GM20431 (cell line): ENCODE measurements around the gene ARID5B.

Experiments used
- in situ Hi-C: fragments of 300-500 bp; cut with MseI, MboI; formaldehyde crosslinking; loops from one replicate; pipeline ENCODE4 v1.15.0; 2020; ENCODE audit warnings: low sequenced_read_pairs; ENCODE audit not compliant: unreplicated experiment

Gene ARID5B

GRCh38 chr10:61978965-61979364 is 77.5 kb downstream of the ARID5B start:
- in situ Hi-C loops = no loop called here

- in situ Hi-C loops = no loop called here
These were observed 80.0 kb downstream of the ARID5B start for GRCh38 chr10:61981460-61981859.

DNA sequence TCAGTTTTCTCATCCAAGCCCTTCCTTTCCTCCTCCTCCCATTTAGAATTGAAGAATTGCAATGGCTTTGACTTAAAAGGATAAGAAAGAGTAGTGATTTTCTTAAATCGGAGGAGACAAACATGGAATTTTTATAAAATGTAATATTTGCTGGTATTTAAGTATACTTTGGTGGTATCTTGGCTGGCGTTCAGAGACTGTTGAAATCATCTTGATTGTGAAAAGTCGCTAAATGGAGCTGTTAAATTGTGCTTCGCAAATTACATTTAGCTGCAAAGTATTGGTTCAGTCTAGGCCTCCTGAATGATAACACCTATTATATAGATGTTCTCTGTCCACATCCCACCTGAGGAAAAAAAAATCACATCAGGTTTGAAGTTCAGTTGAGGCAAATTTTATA is 81.8 kb downstream of the ARID5B start:
- in situ Hi-C loops = no loop called here

- in situ Hi-C loops = no loop called here
These were observed 83.4 kb downstream of the ARID5B start for GRCh38 chr10:61984803-61985418.

DNA sequence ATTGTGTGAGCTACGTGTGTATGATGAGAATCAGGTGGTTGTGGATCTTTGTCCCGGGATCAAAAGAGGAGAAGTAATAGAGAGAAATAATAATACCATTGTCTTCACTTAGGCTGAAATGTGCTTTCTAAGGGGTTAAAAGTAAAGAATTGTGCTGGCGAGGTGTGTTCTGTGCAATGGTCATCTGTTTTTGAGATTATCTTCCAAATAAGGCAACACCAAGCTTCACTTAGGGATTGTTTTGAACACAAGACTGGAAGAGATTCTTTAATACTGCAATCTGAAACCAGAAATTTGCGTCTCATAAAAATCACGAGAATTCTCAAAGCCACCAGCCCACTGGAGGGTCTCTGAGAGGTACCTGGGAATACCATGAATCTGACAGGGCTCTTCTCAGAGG is 84.2 kb downstream of the ARID5B start:
- in situ Hi-C loops = no loop called here

- in situ Hi-C loops = no loop called here
These were observed 84.9 kb downstream of the ARID5B start for GRCh38 chr10:61986382-61986781.

- in situ Hi-C loops = no loop called here
These were observed 85.4 kb downstream of the ARID5B start for GRCh38 chr10:61986788-61987492.

- in situ Hi-C loops = no loop called here
These were observed 86.0 kb downstream of the ARID5B start for GRCh38 chr10:61987537-61987936.

GRCh38 chr10:61987951-61988379 is 86.5 kb downstream of the ARID5B start:
- in situ Hi-C loops = no loop called here

DNA sequence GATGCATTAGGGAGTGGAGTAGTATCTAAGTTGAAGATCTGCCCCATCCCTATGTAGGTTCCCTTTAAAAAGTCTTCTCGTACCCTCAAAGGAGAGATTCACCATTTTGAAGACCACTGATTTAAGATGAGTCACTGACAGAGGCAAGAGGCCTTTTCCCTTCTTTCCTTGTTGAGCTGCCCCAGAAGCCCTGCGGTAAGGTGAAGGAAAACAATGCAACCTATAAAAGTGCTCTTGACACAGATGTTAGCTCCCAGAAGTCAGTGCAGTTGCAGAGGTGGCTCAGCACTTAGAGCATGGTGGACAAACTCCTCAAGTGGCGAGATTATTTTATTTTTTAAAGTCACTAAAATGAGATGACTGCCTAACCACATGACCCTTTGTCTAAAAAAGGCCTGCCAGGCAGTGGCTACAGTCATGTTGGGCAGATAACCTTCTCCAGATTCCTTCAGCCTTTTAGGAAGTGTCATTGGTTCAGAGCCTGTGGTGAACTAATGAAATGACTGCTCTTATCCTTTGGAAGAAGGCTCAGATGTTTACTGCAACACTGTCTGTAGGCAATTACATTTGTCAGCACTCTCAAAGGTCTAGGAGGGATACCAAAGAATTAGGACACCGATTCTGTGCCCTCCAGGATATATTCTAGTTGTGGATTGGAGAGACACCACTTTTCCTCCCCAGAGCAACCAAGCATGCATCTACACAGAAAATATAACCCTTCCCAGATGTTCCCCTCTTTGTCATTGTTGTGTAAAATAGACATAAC is 88.7 kb downstream of the ARID5B start:
- in situ Hi-C loops = no loop called here

DNA sequence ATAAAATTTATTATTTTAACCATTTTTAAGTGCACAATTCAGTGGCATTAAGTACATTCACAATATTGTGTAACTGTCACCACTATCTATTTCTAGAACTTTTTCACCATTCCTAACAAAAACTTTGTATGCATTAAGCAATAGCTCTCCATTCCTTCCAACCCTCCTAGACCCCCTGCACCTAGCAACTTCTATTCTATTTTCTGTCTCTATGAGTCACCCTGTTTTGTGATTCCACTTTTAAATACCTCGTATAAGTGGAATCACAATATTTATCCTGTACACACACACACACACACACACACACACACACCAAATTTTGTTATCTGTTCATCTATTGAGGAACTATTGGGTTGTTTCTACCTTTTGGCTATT is 89.2 kb downstream of the ARID5B start:
- in situ Hi-C loops = no loop called here

DNA sequence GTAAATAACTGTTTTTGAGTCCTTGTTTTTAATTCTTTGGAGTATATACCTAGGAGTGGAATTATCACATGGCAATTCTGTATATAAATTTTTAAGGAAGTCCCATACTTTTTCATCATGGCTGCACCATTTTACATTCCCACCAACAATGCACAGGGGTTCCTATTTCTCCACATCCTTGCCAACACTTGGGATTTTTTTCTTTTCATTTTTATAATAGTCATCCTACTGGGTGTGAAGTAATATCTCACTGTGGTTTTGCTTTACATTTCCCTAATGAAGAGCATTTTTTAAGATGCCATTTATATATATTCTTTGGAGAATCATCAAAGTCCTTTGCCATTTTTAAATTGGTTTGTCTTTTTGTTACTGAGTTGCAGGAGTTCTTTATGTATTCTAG is 89.7 kb downstream of the ARID5B start:
- in situ Hi-C loops = no loop called here

DNA sequence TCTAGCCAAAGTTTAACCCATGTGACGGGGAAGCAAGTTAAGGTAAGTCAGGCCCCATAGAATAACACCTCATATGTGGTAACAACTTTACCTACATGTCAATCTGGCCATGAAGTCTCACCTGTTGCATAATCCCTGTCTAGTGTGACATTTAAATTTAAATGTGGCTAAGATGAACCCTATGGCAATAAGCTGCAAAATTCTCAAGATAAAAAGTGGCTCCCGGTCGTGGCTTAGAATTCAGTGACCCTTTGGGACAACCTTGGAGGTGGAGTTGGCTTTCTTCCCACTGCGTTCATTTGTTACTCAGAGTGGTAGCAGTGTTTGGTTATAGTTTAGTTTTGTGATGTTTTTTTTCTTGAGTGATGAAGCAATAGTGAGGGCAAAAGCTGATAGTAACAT is 90.6 kb downstream of the ARID5B start:
- in situ Hi-C loops = no loop called here

DNA sequence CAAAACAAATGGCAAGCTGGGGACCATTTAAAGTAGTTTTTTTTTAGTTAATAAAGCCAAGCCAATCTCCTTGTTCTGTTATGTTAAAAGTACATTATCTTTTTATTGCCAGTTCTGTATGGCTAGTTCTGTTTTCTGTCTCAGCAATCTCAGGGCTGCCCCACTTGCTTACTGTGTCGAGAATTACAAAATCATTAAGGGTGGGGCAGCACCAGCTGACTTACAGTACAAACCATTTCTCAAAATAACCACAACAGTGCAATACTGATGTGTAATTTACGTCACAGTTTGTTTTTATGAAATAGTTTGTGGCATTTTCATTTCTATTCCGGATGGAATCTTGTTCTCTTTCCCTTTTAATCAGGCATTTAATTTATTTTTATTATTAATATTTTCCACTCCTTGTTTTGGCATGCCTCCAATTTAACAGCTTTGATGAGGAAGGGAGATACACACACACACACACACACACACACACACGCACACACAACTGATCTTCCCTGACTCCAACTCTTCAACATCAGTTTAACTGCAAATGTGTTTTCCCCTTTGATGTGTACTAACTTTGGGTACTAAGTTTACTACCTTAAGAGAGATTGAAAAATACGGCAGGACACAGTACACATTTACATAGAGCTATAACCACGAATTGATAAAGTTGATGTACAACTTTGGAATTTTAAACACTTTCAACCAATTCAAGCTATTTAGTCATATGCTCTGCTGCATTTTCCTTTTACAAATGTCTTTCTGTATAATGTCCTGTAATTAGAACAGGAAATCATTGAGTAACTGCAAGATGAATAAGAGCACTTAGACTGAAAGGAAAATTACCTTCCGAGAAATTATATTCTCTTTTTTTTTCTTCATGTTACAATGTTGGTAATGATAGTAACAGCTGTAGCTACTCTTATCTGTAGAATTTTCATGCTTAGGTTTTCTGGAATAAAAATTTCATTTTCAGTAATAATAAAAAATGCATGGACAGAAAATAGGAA is 91.5 kb downstream of the ARID5B start:
- in situ Hi-C loops = no loop called here

- in situ Hi-C loops = no loop called here
These were observed 92.4 kb downstream of the ARID5B start for GRCh38 chr10:61993711-61994401.

DNA sequence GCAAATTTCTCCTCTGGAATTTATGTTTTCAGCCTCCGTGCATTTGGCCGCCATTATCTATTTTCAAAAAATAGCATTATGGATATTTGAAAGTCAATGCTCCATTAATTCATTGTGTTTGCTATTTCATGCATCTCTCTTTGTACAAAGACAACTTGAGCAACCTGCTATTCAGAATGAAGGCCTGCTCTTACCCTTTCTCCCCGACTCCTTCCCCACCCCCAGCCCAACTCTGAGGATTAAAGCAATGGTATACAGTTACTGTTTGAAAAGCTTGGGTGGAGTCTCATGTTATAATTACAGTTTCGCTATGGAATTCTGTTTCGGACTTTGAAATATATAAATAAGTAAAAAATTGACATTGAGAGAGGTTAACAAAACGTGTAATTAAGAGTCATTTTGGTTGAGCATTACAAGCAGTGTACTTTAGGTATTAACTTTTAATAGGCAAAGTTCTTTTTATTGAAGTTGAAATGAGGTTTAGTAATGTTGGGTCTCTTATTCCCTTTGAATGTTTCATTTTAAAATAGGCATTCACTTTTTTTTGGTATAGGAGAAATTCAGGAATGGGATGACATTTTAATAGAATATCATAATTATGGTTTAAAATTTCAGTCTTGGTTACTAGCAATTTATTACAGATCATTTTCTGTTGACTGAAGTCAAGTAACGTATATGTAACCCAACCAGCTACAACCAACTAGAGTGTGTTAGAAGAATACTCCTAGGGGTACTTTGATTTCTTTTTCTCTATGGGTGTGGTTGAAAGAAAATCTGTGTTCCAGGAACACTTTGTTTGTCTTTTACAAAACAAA is 93.1 kb downstream of the ARID5B start:
- in situ Hi-C loops = no loop called here

GRCh38 chr10:61995220-61995503 is 93.7 kb downstream of the ARID5B start:
- in situ Hi-C loops = no loop called here

DNA sequence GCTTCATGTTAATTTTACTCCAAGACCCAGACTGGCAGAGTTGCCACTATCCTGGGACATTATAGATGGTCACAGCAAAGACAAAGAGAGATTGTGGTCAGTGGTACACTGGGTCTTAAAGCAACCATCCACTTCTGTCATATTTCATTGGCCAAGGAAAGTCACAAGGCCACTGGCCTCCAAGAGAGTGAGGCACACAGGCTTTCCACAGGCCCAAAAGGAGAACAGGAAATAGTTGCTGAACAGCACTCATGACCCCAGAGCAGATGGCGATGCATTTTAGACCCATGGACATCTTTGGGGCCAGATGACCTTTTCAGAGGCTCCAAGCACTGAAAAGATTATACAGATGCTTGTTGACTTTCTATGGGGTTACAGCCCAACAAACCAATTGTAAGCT is 97.4 kb downstream of the ARID5B start:
- in situ Hi-C loops = no loop called here

DNA sequence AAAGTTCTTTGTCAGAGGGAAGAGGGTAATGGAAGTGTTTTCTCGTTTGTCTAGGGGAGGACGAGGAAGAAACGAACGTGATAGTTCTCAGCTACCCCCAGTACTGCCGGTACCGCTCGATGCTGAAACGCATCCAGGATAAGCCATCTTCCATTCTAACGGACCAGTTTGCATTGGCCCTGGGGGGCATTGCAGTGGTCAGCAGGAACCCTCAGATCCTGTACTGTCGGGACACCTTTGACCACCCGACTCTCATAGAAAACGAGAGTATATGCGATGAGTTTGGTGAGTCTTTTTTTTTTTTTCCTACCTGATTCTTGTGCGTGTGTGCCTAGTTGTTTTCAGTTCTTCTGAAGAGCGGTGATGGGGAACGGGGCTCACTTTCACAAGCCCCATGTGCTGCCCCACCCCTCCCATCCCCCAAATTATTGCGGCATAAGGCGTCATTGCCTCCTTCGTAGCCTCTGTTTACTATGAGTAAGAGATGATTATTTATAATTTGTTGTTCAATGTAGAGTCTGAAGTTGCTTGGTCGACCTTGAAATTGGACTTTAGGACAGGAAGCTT is 98.6 kb downstream of the ARID5B start:
- in situ Hi-C loops = loop anchor here (25.0 kb wide), 1 partner anchor 88 kb away; the partner anchor contains the start of gene ARID5B
